Epithelial cell of proximal tubule (primary cell): ENCODE results near the gene C1orf174. TPM values are rescaled to one million over a fixed set of nuclear protein-coding genes. Genes with fewer than 3 reads are reported as not detected.

Experiments
- DNase-seq: peaks from one replicate; pipeline ENCODE4 v3.0.0-alpha.2; 2011; ENCODE audit warnings: low read depth
- H3K4me3 ChIP-seq: 2 replicates; pipeline ENCODE4 v1.5.1; 2011; ENCODE audit warnings: low read depth, mild to moderate bottlenecking, low read length
- CTCF ChIP-seq: conservative IDR thresholded peaks from 2 replicates; pipeline ENCODE4 v1.5.1; 2012; ENCODE audit warnings: low read depth, mild to moderate bottlenecking, low read length
- total RNA-seq: library from RNA; depleted of rRNA; stranded (reverse); fragments of >200 nt; gene quantifications from 2 replicates; pipeline ENCODE4 v1.2.3, GENCODE V29; 2015

Gene C1orf174
- total RNA-seq, 1 donor from 2014 or later = 21.9 TPM

GRCh38 chr1:3924825-3925220 is 24.8 kb upstream of the C1orf174 start:
- DNase-seq = no peak
- no peak for TF ChIP-seq CTCF
- H3K4me3 ChIP-seq = no peak overlapping the region

GRCh38 chr1:3924186-3924824 is 24.2 kb upstream of the C1orf174 start:
- H3K4me3 ChIP-seq = no peak overlapping the region
- no peak for TF ChIP-seq CTCF
- no peak for DNase-seq

GRCh38 chr1:3923378-3924185 is 23.5 kb upstream of the C1orf174 start:
- no peak for TF ChIP-seq CTCF
- no peak overlapping the region for H3K4me3 ChIP-seq
- no peak for DNase-seq

GRCh38 chr1:3922851-3923250 is 22.8 kb upstream of the C1orf174 start:
- no peak for DNase-seq
- H3K4me3 ChIP-seq = no peak overlapping the region
- TF ChIP-seq CTCF = no peak

GRCh38 chr1:3922201-3922725 is 22.2 kb upstream of the C1orf174 start:
- no peak overlapping the region for H3K4me3 ChIP-seq
- no peak for TF ChIP-seq CTCF
- DNase-seq = no peak

GRCh38 chr1:3921765-3922164 is 21.7 kb upstream of the C1orf174 start:
- no peak for DNase-seq
- H3K4me3 ChIP-seq = no peak overlapping the region
- TF ChIP-seq CTCF = no peak
